ENCODE data around the gene TNRC18.
"Not testable (repeated sequence)": the region's sequence is repeated elsewhere in the genome, so short reads cannot be mapped to it uniquely, and the experiment has no call there.

DNA sequence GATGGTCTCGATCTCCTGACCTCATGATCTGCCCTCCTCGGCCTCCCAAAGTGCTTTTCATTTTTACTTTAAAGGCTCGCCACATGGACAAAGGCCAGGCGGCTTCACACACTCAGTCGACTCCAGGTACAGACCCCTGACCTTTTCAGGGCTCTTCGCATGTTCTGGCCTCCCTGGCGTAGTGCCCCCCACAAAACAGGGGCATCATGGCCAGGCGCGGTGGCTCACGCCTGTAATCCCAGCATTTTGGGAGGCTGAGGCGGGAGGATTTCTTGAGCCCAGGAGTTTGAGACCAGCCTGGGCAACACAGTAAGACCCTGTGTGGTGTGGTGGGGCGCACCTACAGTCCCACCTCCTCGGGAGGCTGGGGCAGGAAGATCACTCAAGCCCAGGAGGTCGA is 48.0 kb upstream of the TNRC18 start:
- TF ChIP-seq POLR2AphosphoS5 (IDR thresholded peaks at IDR 0.05; ENCODE audit: borderline replicate concordance, low read depth, low read length); EZH2 (IDR thresholded peaks at IDR 0.05): not testable (repeated sequence)

Measured in SK-N-MC (cell line).